GM12878 (cell line): ENCODE data around the gene CHP2. TPM values are rescaled to one million over a fixed set of nuclear protein-coding genes. Genes with fewer than 3 reads are reported as not detected.

Source experiments
- CHD1 ChIP-seq: IDR thresholded peaks from 2 replicates; pipeline ENCODE4 v1.6.1; 2012; ENCODE audit warnings: low read depth, low read length, improper control_type of control experiment
- HDGF ChIP-seq: fragments of 450-650 bp; IDR thresholded peaks from 2 replicates; pipeline ENCODE4 v1.6.1; 2016; ENCODE audit warnings: antibody characterized with exemption
- IKZF2 ChIP-seq, 2 experiments: fragments of 450-650 bp; IDR thresholded peaks; 2 replicates each; pipeline ENCODE4 v1.6.1; 2017; ENCODE audit warnings: mild to moderate bottlenecking in 2 of 2, moderate library complexity in 2 of 2
- PAX5 ChIP-seq: IDR thresholded peaks from 2 replicates; pipeline ENCODE4 v1.6.1; 2011; ENCODE audit warnings: low read depth, low read length, borderline replicate concordance
- REST ChIP-seq: IDR thresholded peaks from 2 replicates; pipeline ENCODE4 v1.6.1; 2012; ENCODE audit warnings: mild to moderate bottlenecking, low read depth, low read length
- SMAD5 ChIP-seq: IDR thresholded peaks from 2 replicates; pipeline ENCODE4 v1.6.1; 2016; ENCODE audit warnings: antibody characterized with exemption, low read depth
- YY1 ChIP-seq: IDR thresholded peaks from 2 replicates; pipeline ENCODE4 v1.6.1; 2011; ENCODE audit warnings: low read depth, mild to moderate bottlenecking, low read length
- ZBTB11 ChIP-seq: fragments of 450-650 bp; formaldehyde crosslinking; IDR thresholded peaks from 2 replicates; pipeline ENCODE4 v1.5.0; 2022; ENCODE audit warnings: mild to moderate bottlenecking, missing genetic modification characterization
- polyA plus RNA-seq, 11 experiments: library from polyadenylated mRNA; depleted of rRNA in 4 of 11; unstranded in 6 of 11; stranded (reverse) in 5 of 11; fragments of >200 nt; fragmentation: Nextera tagmentation in 4 of 11; fragmentation: Illumina TruSeq in 1 of 11; extraction: Ambion mirVana in 4 of 11; extraction: Trizol in 1 of 11; gene quantifications; 1 replicate in 1 of 11; 2 replicates in 10 of 11; pipeline versions ENCODE4 v1.2.1 to v1.2.3, GENCODE V29; 2011 to 2016; ENCODE audit warnings: inconsistent platforms in 2 of 11, missing spikeins in 2 of 11, low read depth in 1 of 11
- total RNA-seq, 4 experiments: library from RNA; depleted of rRNA in 3 of 4; stranded (reverse); fragments of >200 nt in 3 of 4; fragmentation: Illumina TruSeq in 1 of 4; extraction: Trizol in 1 of 4; gene quantifications; 2 replicates each; pipeline versions ENCODE4 v1.2.1 to v1.2.3, GENCODE V29; 2013 to 2021
- TF ChIP-seq, protein P1 (sequence below): fragments of 450-650 bp; IDR thresholded peaks from 2 replicates; pipeline ENCODE4 v1.6.1; 2016; ENCODE audit warnings: mild to moderate bottlenecking

The CHP2 gene
- total and polyA plus RNA-seq, 10 of the 15 experiments (the other 5 are each of a cell fraction or from before 2014, with no cell fraction given) = not detected

- TF ChIP-seq SMAD5 (no peak), REST (no peak), CHD1 (no peak), HDGF (no peak), PAX5 (no peak), ZBTB11 (CRISPR knock-in tag) (no peak), IKZF2 (IDR thresholded peaks at IDR 0.05) (no peak), YY1 (no peak)
- TF ChIP-seq, protein P1, sequence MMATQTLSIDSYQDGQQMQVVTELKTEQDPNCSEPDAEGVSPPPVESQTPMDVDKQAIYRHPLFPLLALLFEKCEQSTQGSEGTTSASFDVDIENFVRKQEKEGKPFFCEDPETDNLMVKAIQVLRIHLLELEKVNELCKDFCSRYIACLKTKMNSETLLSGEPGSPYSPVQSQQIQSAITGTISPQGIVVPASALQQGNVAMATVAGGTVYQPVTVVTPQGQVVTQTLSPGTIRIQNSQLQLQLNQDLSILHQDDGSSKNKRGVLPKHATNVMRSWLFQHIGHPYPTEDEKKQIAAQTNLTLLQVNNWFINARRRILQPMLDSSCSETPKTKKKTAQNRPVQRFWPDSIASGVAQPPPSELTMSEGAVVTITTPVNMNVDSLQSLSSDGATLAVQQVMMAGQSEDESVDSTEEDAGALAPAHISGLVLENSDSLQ = no peak
Measured at GRCh38 chr16:23753908-23754593, 775 bp upstream of the CHP2 start (continued).
